CD4-positive, alpha-beta T cell treated with Interferon alpha-2 for 1 hour (primary cell): ENCODE measurements around the gene DCUN1D2.

Experiments
- DNase-seq, 2 donors: peaks; one replicate each; pipeline ENCODE4 v3.0.0-alpha.2; 2020 to 2022

The DCUN1D2 gene

GRCh38 chr13:113422807-113423519, 67.5 kb downstream of the DCUN1D2 start:
- DNase-seq: no peak

GRCh38 chr13:113421673-113422270, 68.7 kb downstream of the DCUN1D2 start:
- no peak for DNase-seq

- DNase-seq: no peak
Observed at GRCh38 chr13:113420833-113421600, 69.5 kb downstream of the DCUN1D2 start.

- DNase-seq: no peak
Observed at GRCh38 chr13:113420232-113420631, 70.3 kb downstream of the DCUN1D2 start.

GRCh38 chr13:113419531-113420193, 70.8 kb downstream of the DCUN1D2 start:
- DNase-seq: no peak

- DNase-seq: no peak
Observed at GRCh38 chr13:113418722-113419049, 71.8 kb downstream of the DCUN1D2 start.

- no peak for DNase-seq
Observed at GRCh38 chr13:113417836-113418721, 72.4 kb downstream of the DCUN1D2 start.

- no peak for DNase-seq
Observed at GRCh38 chr13:113417008-113417751, 73.3 kb downstream of the DCUN1D2 start.

- no peak for DNase-seq
Observed at GRCh38 chr13:113415825-113416224, 74.7 kb downstream of the DCUN1D2 start.

GRCh38 chr13:113415032-113415431, 75.5 kb downstream of the DCUN1D2 start:
- DNase-seq: no peak

- no peak for DNase-seq
Observed at GRCh38 chr13:113414335-113414734, 76.2 kb downstream of the DCUN1D2 start.

GRCh38 chr13:113413898-113414282, 76.6 kb downstream of the DCUN1D2 start:
- DNase-seq: no peak

- DNase-seq: no peak
Observed at GRCh38 chr13:113413178-113413897, 77.2 kb downstream of the DCUN1D2 start.

- DNase-seq: no peak
Observed at GRCh38 chr13:113412440-113412839, 78.1 kb downstream of the DCUN1D2 start.

GRCh38 chr13:113411216-113412023, 79.1 kb downstream of the DCUN1D2 start:
- no peak for DNase-seq

- DNase-seq: no peak
Observed at GRCh38 chr13:113410472-113411201, 79.9 kb downstream of the DCUN1D2 start.

GRCh38 chr13:113408562-113408961, 81.9 kb downstream of the DCUN1D2 start:
- no peak for DNase-seq

- no peak for DNase-seq
Observed at GRCh38 chr13:113407531-113408393, 82.7 kb downstream of the DCUN1D2 start.
